GM12801 (cell line): Measurements from ENCODE around the gene KLRG1.

Source experiments
- TF ChIP-seq, protein P1 (sequence below): IDR thresholded peaks from one replicate; pipeline ENCODE4 v1.5.1; 2011; ENCODE audit warnings: control low read depth; ENCODE audit not compliant: insufficient read length; ENCODE audit errors: extremely low read depth

Gene KLRG1

GRCh38 chr12:9041321-9041720 is 52.0 kb downstream of the KLRG1 start:
- TF ChIP-seq, protein P1, sequence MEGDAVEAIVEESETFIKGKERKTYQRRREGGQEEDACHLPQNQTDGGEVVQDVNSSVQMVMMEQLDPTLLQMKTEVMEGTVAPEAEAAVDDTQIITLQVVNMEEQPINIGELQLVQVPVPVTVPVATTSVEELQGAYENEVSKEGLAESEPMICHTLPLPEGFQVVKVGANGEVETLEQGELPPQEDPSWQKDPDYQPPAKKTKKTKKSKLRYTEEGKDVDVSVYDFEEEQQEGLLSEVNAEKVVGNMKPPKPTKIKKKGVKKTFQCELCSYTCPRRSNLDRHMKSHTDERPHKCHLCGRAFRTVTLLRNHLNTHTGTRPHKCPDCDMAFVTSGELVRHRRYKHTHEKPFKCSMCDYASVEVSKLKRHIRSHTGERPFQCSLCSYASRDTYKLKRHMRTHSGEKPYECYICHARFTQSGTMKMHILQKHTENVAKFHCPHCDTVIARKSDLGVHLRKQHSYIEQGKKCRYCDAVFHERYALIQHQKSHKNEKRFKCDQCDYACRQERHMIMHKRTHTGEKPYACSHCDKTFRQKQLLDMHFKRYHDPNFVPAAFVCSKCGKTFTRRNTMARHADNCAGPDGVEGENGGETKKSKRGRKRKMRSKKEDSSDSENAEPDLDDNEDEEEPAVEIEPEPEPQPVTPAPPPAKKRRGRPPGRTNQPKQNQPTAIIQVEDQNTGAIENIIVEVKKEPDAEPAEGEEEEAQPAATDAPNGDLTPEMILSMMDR, result no peak

DNA sequence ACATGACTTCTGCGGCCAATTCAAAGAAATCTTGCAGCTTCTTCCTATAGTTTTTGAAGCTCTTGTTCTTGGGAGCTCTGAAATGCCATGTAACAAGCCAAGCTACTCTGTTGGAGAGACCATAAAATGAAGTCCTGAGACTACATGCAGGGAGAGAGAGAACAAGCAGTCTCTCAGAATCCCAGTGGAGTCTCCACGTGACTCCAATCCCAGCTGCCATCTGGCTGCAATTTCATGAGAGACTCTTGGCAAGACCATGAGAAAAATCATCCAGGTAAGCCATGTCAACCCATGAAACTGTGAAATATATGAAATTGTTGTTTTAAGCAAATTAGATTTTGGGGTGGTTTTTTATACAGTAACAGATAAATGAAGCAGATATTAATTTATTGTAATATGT is 54.4 kb downstream of the KLRG1 start:
- TF ChIP-seq, protein P1, result no peak

GRCh38 chr12:9047105-9047504 is 57.8 kb downstream of the KLRG1 start:
- TF ChIP-seq, protein P1, result no peak

- TF ChIP-seq, protein P1, result no peak
Measured at GRCh38 chr12:9048930-9049329, 59.6 kb downstream of the KLRG1 start.

- TF ChIP-seq, protein P1, result no peak
Measured at GRCh38 chr12:9049520-9050133, 60.3 kb downstream of the KLRG1 start.

GRCh38 chr12:9050521-9051157 is 61.3 kb downstream of the KLRG1 start:
- TF ChIP-seq, protein P1, result no peak

GRCh38 chr12:9051158-9051550 is 61.8 kb downstream of the KLRG1 start:
- TF ChIP-seq, protein P1, result no peak
